DMS 273 (cell line): ENCODE measurements around the gene UBIAD1.
"Not testable (repeated sequence)": the region's sequence is repeated elsewhere in the genome, so short reads cannot be mapped to it uniquely, and the experiment has no call there.

Experiments
- DNase-seq: peaks from one replicate; lab custom pipeline; 2025; ENCODE audit not compliant: unreplicated experiment; lab: John Stamatoyannopoulos, UW

UBIAD1 gene

DNA sequence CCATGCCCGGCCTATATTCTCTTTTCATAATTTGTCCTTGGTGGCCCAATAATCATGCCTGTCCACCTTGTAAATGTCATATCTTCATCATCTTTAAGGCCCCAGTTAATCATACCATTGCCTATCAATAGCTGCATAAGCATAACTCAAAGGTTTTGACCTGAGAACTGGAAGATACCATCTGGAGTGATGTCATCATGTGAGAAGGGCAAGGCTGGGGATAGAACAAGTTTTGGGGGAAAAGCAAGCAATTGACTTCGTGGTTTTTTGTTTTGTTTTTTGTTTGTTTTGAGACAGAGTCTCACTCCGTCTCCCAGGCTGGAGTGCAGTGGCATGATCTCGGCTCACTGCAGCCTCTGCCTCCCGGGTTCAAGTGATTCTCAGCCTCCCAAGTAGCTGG lies 6.2 kb downstream of the UBIAD1 start:
- no peak for DNase-seq

DNA sequence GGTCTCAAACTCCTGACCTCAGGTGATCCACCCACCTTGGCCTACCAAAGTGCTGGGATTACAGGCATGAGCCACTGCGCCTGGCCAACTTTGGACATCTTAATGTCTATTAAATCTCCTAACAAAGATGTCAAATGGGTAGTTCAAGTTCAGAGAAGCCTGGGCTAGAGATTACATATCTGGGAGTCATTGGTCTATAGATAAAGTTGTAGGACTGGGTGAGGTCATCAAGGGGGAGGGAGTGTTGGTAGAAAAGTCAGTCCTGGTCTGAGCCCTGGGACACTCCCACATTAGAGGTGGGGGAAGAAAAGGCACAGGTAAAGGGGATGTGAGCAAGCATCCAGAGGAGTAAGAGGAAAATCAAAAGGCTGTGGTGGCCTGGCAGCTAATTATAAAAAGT lies 6.6 kb downstream of the UBIAD1 start:
- DNase-seq, result no peak

DNA sequence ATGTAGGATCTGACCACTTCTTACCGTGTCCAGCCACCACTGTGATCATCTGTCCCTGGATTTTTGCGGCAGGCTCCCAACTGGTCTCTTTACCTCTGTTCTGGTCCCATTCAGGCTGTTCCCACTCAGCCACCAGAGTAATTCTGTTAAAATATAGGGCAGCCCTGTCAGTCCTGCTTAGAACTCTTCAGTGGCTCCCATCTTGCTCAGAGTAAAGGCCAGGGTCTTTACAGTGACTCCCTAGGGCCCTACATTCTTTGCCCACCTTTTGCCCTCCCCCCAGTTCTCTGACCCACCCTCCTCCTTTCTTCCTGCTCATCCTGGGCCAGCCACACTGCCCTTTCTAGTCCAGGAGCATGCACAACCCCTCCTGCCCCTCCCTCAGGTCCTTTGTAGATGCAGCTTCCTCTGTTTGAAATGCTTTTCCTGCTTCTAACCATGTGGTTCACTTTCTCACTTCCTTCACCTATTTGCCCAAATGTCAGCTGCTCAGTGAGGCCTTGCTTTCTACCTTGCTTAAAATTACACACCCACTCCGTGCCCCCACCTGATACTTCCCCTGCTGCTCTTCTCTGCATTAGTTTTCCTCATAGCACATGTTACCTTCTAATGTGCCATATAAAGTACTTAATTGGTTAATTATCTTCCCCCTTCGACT lies 7.8 kb downstream of the UBIAD1 start:
- no peak for DNase-seq

DNA sequence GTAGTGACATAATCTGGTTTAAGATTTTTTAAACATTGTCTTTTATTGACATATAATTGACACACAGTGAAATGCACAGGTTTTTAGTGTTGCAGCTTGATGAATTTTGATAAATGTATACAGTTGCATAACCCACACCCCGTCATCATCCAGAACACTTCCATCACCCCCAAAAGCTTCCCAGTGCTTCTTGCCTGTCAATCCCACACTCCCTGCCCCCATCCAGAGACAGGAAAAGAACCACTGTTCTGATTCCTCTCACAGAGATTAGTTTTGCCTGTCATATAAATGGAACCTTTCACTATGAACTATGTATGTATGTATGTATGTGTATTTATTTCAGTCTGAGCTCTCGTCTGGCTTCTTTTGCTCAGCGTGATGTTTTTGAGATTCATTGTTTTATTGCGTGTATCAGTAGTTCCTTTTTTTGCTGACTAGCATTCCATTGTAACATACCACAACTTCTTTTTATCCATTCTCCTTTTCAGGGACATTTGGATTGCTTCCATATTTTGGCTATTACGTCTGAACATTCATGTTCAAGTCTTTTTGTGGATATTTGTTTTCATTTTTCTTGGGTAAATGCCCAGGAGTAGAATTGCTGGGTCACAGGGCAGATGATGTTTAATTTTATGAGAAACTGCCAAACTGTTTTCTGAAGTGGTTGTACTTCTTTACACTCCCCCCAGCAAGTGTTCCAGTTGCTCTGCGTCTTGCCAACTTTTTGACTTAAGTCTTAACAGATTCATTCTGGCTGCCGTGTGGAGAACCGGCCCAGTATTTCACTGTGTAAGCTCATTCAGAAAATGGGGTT lies 8.7 kb downstream of the UBIAD1 start:
- no peak for DNase-seq

DNA sequence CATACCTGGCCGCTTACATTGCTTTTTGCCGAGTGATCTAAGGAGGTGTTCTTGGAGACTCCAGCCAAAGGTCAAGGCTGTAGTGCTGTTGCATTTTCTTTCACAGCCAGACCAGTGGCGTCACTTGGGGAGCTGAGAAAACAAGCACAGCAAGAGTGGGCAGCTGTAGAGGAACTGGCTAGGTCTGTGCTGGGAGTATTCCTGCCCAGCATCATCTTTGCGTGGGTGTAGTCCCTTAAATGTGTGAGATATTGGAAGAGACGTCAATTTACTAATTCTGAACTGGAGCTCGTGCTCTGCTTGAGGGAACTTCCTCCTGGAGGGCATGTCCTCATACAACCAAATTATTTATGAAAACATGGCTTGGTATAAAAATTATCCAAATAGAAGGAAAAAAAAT lies 10.2 kb downstream of the UBIAD1 start:
- no peak for DNase-seq

DNA sequence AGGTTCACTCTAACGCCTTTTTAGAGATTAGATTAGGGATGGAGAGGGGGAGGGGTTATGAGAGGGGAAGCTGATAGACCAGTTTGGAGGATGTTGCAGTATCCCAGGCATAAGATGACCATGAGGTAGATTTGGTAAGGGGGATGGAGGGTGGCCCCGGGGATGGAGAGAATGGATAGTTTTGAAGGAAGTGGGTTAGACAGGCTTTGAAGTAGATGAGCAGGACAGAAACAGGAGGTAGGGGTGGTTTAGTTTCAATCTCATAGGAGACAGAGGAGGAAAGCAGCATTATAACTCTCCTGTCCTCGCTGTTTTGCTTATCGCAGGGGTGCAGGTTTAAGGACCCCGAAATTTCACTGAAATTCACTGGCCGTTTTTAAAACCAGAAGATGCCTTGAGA lies 11.8 kb downstream of the UBIAD1 start:
- DNase-seq, result no peak

DNA sequence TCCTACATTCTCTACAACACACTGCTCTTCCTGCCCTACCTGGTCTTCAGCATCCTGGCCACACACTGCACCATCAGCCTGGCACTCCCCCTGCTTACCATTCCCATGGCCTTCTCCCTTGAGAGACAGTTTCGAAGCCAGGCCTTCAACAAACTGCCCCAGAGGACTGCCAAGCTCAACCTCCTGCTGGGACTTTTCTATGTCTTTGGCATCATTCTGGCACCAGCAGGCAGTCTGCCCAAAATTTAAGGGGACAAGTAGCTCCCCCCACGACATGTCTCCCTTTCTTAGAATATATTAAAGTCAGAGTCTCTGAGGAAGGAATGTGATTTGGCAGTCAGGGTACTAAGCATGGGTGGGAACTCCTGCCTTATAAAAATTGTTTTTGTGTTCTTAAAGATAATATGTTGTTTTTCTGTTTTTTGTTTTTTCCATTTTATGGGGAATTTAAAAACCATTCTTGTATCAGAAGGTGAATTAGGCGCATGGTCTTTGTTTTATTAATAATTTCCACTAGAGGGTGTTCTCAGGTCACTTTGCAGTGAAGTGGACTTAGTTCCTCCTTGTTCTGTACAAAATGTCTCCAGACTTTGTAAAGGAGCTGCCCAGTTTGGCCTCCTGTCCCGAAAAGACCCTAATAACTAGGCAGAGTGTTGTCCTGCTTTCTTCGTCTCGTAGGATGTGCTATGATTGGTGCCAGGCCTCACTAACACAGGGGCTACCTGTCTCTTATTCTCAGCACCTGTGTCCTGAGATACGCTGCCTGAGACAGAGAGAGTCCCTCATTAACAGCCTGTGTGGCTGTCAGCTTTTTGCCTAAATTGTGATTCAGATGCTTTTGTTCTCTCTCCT lies 13.1 kb downstream of the UBIAD1 start:
- peak; percentile 43 for DNase-seq

DNA sequence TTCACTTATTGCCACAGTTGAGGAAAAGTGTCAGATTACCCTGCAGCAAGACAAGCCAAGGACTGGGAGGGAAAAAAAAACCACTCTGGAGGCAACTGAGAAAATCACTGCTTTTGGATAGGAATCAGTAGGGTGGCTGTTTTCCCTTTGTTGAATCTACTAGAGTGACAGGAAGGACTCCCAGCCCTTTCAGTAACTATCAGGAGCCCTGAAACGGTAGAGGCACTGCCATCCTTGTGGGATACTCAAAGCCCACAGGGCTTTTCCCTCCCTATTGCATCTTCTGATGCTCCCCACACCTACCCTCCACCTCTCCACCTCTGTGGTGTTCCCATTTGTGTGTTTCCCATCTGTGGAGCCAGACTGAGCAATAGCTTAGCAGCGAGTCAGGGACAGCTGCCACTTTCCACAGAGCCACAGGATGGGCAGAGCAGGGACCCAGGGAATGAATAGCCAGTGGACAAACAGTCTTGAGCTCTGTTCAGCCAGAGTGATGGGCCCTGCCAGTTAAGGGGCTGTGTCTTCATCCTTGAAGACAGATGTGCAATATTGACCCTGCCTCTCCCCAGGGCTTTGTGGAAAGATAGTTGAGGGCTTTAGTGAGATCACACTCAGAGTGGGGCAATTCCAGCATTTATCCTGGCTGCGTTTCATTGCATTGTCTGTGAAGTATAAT lies 13.9 kb downstream of the UBIAD1 start:
- DNase-seq, result no peak

DNA sequence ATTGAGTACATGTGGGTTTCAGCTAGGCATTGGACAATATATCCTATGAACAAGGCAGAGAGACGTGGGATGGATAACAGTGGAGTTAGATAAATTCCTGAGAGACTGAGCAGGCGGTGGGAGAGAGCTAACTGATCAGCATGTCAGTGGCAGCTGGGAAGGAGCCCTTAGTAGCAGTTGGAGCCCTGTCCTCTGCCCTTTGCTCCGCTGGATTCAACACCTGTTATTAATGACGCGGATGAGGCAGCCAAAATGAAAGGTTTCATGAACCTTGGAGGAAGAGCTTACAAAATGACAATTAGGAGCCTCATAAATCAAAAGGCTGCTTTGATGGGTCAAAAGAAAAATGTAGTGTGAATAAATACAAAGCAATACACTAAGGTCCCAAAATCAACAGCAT lies 16.1 kb downstream of the UBIAD1 start:
- DNase-seq, result no peak

DNA sequence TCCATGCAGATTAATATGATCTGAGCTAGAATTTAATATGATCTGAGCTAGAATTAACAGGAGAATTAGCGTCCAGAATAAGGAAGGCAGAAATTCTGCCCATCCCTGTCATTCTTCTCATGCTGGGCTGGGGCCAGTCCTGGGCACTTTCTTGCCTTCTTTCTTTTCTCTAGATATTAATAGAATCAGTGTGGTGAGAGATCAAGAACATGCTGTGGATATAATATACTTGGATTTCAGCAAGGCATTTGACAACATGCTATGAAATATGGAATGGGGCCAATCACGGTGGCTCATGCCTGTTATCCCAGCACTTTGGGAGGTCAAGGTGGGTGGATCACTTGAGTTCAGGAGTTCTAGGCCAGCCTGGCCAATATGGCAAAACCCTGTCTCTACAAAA lies 18.1 kb downstream of the UBIAD1 start:
- DNase-seq, result no peak

DNA sequence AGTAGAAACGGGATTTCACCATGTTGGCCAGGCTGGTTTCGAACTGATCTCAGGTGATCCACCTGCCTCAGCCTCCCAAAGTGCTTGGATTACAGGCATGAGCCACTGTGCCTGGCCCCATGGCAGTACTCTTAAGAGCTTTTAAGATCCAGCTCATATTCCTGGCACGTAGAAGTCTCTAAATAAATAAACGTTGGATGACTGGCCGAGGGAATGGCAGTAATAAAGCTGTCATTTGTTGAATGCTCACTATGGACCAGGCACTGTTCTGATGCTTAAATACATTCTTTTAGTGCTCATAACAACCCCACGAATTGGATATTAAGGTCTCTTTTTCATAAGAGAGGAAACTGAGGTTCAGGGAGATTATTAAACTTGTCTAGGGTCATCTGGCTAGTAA lies 20.9 kb downstream of the UBIAD1 start:
- DNase-seq, result no peak

DNA sequence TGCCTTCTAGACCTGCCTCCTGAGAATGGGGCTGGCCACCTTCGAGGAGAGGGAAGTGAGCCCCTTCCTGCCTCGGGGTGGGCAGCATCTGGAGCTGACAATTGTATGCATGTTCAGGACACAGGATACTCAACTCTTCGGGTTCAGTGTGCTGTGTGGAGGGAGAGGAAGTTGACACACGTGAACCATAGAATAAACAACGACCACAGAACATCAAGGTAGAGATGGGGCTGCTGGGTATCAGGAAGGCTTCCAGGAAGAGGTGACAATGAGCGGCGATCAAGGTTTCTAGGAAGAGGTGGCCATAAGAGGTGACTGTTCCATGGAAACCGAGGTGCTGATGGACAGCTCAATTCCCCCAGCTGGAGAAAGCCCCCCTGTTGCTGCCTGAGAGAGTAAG lies 22.0 kb downstream of the UBIAD1 start:
- DNase-seq, result no peak

DNA sequence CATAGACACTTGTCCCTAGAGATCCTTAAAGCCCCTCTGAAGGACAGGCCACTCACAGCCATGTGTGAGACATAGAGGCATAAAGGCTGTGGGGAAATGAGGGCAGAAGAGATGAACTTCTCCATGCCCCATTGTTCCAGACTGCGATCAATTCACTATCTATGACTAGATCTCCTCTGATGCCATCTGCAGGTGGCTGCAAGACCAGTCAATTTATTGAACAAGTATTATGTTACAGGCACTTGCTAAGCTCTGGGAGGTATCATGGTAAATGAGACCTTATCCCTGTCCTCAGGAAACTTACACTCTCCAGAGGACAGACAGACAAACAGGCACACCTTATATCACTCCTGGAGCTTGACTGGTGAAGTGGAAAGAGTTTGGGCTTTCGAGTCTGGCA lies 22.9 kb downstream of the UBIAD1 start:
- DNase-seq, result no peak

DNA sequence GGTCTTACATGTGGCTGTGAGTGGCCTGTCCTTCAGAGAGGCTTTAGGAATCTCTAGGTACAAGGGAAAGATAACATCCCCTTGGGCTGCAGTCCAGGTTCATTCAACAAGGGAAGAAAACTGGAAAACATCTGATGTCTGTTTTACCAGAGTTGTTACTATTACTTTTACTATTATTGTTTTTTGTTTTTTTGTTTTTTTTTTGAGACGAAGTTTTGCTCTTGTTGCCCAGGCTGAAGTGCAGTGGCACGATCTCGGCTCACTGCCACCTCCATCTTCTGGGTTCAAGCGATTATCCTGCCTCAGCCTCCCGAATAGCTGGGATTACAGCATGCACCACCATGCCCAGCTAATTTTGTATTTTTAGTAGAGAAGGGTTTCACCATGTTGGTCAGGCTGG lies 24.8 kb downstream of the UBIAD1 start:
- DNase-seq, result not testable (repeated sequence)

DNA sequence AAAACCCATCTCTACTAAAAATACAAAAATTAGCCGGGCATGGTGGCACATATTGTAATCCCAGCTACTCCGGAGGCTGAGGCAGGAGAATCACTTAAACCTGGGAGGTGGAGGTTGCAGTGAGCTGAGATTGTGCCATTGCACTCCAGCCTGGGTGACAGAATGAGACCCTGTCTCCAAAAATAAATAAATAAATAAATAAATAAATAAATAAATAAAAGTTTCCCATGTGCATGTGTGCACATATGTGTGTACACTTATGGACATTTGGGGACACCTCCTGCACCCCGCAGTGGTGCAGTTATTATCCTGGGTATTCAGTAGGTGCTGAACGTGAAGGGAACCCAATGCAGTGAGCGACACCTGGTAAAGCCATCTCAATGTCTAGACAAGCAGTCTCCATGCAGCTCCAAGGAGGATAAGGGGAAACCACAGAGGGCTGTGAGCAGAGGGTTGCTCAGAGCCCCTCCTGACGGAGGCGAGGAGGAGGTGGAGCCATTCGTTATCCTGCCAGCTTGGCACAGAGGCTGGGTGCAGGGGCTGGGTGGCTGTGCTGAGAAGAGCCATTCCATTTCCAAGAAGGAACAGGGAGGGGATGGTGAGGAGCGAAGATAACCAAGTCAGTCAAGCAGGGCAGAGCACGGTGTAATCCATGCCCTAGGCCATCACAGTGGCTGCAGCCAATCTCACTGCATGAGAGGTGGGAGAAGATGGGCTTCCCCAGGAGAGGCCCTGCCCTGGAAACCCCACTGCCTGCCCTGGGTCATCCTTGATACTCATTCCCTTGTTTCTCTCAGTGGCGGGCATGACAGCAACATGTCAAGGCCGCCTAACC lies 25.6 kb downstream of the UBIAD1 start:
- no peak for DNase-seq

DNA sequence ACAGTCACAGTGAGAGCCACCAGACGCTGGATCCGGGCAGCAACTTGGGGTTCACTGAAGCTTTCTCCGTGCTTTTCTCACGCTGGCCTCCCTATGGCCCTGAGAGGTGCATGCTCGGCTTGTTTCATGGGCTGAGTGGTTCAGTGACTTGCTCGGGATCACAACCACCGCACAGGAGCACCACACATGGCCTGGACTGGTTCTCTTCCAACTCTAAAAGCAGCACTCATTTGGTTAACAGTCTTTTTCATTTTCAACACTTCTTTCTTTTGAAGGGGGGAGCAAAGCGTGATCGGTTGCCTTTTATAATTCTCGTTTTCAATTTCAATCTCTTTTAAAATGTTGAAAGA lies 26.2 kb downstream of the UBIAD1 start:
- no peak for DNase-seq

DNA sequence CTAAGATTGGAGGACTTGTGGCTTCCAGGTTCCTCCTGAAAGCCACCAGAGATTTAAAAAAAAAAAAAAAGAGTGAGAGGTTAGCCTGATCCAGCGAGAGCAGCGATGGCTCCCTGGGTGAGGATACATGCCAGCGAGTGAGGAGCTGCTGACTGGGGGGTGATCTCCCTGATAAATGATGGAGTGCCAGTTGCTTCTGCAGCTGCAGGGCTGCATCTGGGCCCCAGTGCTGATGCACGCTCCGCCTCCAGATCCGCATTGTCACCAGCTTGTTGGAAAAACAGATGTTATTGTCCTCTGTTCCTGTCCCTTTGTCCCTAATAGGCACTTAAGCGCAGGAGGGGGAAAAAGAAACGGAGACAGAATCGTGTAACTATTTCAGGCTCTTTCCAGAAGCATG lies 28.6 kb downstream of the UBIAD1 start:
- no peak for DNase-seq

DNA sequence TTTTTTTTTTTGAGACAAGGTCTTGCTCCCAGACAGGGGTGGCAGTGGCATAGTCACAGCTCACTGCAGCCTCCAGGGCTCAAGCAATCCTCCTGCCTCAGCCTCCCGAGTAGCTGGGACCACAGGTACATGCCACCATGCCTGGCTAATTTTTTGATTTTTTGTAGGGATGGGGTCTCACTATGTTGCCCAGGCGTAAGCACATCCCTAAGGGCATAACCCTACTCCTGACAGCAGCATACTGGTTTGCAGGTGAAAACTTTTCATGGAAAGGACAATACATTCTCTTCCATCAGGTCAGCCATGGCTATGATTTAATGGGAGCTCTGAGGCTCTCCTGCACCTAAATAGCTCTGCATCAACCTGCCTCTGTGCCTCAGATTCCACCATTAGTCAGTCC lies 29.4 kb downstream of the UBIAD1 start:
- DNase-seq, result no peak

DNA sequence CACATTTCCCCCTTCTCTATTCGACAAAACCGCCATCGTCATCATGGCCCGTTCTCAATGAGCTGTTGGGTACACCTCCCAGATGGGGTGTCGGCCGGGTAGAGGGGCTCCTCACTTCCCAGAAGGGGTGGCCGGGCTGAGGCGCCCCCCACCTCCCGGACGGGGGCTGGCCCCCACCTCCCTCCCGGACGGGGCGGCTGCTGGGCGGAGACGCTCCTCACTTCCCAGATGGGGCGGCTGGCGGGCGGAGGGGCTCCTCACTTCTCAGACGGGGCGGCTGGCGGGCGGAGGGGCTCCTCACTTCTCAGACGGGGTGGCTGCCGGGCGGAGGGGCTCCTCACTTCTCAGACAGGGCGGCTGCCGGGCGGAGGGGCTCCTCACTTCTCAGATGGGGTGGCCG lies 32.5 kb downstream of the UBIAD1 start:
- DNase-seq, result not testable (repeated sequence)

DNA sequence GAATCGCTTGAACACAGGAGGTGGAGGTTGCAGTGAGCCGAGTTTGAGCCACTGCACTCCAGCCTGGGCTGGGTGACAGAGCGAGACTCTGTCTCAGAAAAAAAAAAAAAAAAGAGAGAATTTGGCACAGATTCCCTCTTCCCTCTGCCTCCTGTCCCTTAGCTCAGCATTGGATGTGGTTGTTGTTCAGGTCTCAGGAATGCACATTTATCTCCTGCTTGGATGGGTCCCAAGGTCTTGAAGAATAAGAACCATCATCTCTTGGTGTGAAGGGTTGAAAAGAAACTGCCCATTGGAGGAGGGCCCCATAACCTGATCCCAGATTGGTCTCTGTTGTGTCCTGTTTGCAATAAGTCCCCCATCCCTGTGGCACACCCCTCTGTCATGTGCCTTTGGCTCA lies 34.9 kb downstream of the UBIAD1 start:
- no peak for DNase-seq
